NT2/D1 (cell line): ENCODE results near the gene ADNP.

Experiments used
- SUZ12 ChIP-seq: IDR thresholded peaks from 2 replicates; pipeline ENCODE4 v1.6.1; 2011; ENCODE audit not compliant: insufficient read length, insufficient read depth; ENCODE audit errors: extremely low read depth
- YY1 ChIP-seq: IDR thresholded peaks from 2 replicates; pipeline ENCODE4 v1.6.1; 2011; ENCODE audit not compliant: insufficient read length, insufficient read depth

DNA sequence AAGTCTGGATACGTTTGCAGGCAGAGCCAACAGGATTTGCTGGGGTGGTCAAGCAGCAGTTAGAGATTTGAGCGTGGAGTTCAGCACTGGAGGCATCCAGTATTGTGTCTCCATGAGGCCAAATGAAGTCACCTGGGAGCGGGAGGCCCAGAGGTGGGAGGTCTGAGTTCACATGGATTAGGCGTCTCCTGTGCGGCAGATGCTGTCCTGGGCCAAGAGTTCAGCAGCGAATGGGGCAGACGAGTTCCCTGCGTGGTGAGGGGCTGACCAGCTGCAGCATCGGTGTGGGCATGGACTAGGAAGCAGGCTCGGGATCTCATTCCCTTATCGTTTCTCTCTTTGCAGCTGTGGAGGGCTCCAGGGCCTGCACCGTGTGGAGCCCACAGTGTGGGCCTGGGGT lies 70.2 kb downstream of the ADNP start:
- TF ChIP-seq YY1 (no peak), SUZ12 (no peak)
